Endothelial cell of umbilical vein (primary cell): ENCODE results near the gene NUBPL.

ENCODE experiments used
- EZH2 ChIP-seq: IDR thresholded peaks from 2 replicates; pipeline ENCODE4 v1.6.1; 2012; ENCODE audit warnings: borderline replicate concordance, low read depth, mild to moderate bottlenecking, moderate library complexity, low read length, inconsistent platforms; ENCODE audit not compliant: severe bottlenecking
- FOS ChIP-seq: IDR thresholded peaks from 2 replicates; pipeline ENCODE4 v1.6.1; 2011; ENCODE audit warnings: mild to moderate bottlenecking, low read length, moderate library complexity, borderline replicate concordance; ENCODE audit not compliant: insufficient read depth
- JUN ChIP-seq: IDR thresholded peaks from 2 replicates; pipeline ENCODE4 v1.6.1; 2011; ENCODE audit warnings: borderline replicate concordance, low read depth; ENCODE audit not compliant: insufficient read length, insufficient read depth
- MYC ChIP-seq: IDR thresholded peaks from one replicate; pipeline ENCODE4 v1.6.1; 2011; ENCODE audit warnings: mild to moderate bottlenecking, low read depth, low read length
- POLR2A ChIP-seq: IDR thresholded peaks from 2 replicates; pipeline ENCODE4 v1.6.1; 2012; ENCODE audit warnings: low read depth, mild to moderate bottlenecking, control low read depth, low read length
- POLR2AphosphoS5 ChIP-seq: IDR thresholded peaks from 2 replicates; pipeline ENCODE4 v1.6.1; 2012; ENCODE audit warnings: low read depth, mild to moderate bottlenecking, control low read depth, low read length, moderate library complexity; ENCODE audit not compliant: insufficient read depth
- TF ChIP-seq, protein P1 (sequence below), 2 donors: IDR thresholded peaks; 1 replicate in 1 of 2; 2 replicates in 1 of 2; pipeline ENCODE4 v1.5.1; 2011; ENCODE audit warnings: low read length in 2 of 2, mild to moderate bottlenecking in 2 of 2, moderate library complexity in 2 of 2, control low read depth in 1 of 2, inconsistent platforms in 1 of 2, low read depth in 1 of 2; ENCODE audit not compliant: insufficient read depth in 1 of 2; ENCODE audit errors: extremely low read depth in 1 of 2
- TF ChIP-seq, protein P2 (sequence below): IDR thresholded peaks from 2 replicates; pipeline ENCODE4 v1.6.1; 2011; ENCODE audit not compliant: insufficient read depth, insufficient read length

DNA sequence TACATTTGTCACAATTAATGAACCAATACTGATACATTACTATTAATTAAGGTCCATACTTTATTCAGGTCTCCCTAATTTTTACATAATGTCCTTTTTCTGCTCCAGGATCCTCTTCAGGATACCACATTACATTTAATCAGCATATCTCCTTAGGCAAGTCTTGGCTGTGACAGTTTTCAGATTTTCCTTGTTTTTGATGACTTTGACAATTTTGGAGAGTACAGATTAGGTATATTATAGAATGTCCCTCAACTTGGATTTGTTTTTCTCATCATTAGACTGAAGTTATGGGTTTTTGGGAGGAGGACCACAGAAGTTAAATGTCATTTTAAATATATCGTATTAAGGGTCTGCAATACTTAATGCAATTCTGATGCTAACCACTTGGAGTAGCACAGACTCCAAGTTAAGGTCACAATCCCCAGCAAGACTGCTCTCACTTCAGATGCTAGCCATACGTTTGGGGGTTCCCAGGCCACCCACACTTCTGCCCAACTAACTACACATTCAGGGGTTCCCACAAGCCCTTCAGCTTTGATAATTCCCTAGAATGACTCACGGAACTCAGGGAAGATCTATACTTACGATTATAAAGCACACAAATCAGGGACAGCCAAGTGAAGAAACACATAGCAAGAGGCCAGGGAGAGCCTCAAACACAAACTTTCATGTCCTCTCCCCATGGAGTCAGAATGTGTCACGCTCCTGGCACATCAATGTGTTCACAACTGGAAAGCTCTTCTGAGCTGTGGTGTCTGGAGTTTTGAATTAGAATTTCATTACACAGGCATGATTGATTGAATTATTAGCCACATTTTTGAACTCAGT is 17.0 kb upstream of the NUBPL start:
- TF ChIP-seq POLR2A (no peak), EZH2 (no peak), MYC (no peak), JUN (no peak), POLR2AphosphoS5 (no peak), FOS (no peak)
- TF ChIP-seq, protein P1, sequence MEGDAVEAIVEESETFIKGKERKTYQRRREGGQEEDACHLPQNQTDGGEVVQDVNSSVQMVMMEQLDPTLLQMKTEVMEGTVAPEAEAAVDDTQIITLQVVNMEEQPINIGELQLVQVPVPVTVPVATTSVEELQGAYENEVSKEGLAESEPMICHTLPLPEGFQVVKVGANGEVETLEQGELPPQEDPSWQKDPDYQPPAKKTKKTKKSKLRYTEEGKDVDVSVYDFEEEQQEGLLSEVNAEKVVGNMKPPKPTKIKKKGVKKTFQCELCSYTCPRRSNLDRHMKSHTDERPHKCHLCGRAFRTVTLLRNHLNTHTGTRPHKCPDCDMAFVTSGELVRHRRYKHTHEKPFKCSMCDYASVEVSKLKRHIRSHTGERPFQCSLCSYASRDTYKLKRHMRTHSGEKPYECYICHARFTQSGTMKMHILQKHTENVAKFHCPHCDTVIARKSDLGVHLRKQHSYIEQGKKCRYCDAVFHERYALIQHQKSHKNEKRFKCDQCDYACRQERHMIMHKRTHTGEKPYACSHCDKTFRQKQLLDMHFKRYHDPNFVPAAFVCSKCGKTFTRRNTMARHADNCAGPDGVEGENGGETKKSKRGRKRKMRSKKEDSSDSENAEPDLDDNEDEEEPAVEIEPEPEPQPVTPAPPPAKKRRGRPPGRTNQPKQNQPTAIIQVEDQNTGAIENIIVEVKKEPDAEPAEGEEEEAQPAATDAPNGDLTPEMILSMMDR (IDR thresholded peaks at IDR 0.05; ENCODE audit: extremely low read depth in 1 of 2, insufficient read depth in 1 of 2, low read depth in 1 of 2, low read length in 2 of 2) = peak in 1 of 2 donors; percentile 22
- TF ChIP-seq, protein P2, sequence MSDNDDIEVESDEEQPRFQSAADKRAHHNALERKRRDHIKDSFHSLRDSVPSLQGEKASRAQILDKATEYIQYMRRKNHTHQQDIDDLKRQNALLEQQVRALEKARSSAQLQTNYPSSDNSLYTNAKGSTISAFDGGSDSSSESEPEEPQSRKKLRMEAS = no peak
